PC-3 (cell line): ENCODE measurements around the gene MAPK8.

ENCODE experiments used
- CTCF ChIP-seq: fragments of 300-600 bp; sonication (generic); conservative IDR thresholded peaks from 2 replicates; pipeline ENCODE4 v1.5.1; 2017; ENCODE audit warnings: antibody characterized with exemption, low read depth, mild to moderate bottlenecking, low read length
- EZH2 ChIP-seq: fragments of 300-600 bp; sonication (generic); IDR thresholded peaks from one replicate; pipeline ENCODE4 v1.6.1; 2017; ENCODE audit warnings: antibody characterized with exemption, mild to moderate bottlenecking, low read length; ENCODE audit not compliant: unreplicated experiment

- TF ChIP-seq CTCF = no peak
- no peak for TF ChIP-seq EZH2
Measured at GRCh38 chr10:48481385-48481784, 174.9 kb downstream of the MAPK8 start.
